ENCODE results near the gene KCNG1.

Gene KCNG1

DNA sequence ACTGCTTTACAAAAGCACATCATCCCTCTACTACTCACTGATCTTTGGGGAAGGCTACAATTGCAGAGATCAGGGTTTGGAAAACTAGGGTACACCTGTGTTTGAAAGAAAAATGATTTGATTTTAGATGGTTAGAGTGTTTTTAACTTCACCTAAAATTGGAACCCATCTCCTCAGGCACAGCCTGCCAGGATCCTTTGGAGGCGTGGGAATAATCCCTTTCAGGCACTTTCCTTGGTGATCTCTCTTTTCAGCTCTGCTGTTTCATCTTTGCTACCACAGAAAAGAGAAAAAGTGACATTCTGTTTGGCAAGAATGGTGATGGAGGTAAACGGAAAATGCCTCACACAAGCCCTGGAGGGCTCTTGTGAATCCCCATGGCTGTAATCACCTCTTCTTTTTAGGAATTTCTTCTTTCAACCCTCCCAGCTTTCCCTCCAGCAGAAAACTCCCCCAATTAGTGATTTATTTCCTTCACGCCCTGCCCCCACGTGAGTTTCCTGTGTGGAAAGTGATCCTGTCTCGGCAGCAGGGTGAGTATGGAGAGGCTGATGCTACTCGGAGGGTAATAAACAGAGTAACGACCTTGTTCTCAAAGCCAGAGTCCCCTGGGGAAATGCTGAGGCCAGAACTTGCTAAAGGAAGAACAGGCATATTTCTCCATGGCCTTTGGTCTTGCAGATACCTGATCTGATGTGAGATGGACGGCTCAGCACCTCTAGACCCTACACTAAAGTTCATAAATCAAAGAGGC is 9.2 kb downstream of the KCNG1 start:
- no peak for DNase-seq (ENCODE audit: low read depth in 2 of 2)

DNA sequence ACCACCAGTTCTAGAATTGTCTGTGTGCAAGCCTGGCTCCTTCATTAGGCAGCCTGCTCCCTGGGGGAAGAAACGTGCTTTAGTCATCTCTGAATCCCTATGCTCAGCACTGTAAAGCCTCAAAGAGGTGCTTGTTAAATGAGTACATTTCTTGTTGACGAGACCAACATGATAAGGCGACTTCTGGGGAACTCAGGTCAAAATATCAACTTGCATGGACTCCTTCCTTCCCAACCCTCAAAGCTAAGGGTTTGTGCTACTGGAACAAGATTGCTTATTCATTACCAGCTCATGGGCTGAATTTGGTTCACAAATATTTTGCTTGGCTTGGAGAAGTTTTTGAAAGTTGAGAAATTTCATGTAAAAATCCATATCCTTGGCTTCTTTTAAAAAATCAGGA is 10.6 kb downstream of the KCNG1 start:
- DNase-seq (ENCODE audit: low read depth in 2 of 2) = no peak

DNA sequence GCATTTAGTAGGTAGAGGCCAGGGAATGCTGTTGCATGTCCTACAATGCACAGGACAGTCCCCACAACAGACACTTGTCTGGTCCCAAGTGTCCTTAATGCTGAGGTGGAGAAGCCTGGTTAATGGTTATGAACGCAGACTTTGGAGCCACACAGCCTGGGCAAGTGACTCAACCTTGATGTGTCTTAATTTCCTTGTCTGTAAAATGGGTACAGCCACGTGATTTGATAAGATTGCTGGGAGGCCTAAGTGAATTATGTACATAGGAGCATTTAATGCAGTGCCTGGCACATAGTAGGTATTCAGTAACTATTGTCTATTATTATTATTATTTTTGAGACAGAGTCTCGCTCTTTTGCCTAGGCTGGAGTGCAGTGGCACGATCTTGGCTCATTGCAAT is 11.4 kb downstream of the KCNG1 start:
- no peak for DNase-seq (ENCODE audit: low read depth in 2 of 2)

DNA sequence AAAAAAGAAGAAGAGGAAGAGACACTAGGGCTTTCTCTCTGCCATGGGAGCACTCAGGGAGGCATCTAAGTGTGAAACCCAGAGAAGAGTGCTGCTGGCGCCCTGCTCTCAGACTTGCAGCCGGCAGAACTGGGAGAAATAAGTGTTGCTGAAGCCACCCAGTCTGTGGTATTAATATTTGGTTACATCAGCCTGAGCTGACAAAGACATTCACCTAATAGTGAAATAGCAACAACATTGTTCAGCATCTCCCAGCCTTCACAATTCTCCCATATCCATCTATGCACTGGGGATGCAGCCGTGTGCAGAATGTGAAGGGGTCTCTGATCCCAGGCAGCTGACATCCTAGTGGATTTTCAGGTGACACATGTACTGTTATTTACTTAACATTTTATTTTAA is 12.0 kb downstream of the KCNG1 start:
- DNase-seq (ENCODE audit: low read depth in 2 of 2) = no peak

DNA sequence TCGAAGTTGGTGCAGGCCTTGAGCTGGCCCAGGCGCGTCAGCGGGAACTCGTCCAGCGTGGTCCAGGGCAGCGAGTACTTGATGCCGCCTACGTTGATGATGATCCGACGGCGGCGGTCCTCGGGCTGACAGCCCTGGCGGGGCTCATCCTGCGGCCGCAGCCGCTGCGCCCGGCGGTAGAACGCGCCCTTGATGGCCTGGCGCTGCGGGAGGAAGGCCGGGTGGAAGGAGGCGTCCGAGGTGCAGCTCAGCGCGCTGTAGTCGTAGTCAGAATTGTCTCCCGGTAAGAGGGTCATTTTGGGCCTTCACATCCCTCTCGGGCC is 12.9 kb downstream of the KCNG1 start:
- DNase-seq (ENCODE audit: low read depth in 2 of 2) = no peak

GRCh38 chr20:51009303-51010042 is 13.4 kb downstream of the KCNG1 start:
- no peak for DNase-seq (ENCODE audit: low read depth in 2 of 2)

DNA sequence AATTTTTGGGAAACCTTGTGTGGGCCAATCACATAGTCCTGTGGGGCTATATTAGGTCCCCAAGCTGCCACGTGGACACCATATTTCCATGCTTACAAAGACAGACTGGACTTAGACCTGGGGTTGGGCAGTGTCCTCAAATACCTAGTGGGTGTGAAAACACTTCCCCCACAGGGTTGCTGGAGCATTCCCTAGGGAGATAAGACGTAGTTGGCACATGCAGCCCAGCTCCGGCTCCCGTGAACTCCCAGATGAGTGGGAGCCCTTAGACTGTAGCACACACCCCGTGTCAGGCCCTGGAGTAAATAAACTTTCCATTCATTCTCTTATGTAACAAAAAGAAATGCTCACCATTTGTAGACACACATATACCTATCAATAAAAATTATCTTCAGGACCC is 14.2 kb downstream of the KCNG1 start:
- no peak for DNase-seq (ENCODE audit: low read depth in 2 of 2)

DNA sequence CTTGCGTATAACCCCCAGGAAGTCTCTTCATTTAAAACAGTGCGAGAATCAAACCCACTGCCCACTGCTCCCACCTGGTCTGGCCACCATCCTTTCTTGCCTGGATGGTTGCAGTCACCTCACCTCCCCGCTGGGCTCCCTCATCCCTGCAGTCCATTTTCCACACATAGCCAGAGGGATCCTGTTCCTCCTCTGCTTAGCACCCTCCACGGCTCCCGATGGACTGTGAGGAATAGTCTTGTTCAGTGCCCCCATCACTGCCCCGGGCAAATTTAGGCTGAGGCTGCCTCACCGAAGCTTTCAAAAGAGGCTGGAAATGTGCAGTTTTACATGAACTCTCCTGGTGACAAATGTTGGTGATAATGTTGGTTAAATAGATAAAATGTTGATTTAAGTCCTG is 17.7 kb downstream of the KCNG1 start:
- DNase-seq (ENCODE audit: low read depth in 2 of 2) = no peak

DNA sequence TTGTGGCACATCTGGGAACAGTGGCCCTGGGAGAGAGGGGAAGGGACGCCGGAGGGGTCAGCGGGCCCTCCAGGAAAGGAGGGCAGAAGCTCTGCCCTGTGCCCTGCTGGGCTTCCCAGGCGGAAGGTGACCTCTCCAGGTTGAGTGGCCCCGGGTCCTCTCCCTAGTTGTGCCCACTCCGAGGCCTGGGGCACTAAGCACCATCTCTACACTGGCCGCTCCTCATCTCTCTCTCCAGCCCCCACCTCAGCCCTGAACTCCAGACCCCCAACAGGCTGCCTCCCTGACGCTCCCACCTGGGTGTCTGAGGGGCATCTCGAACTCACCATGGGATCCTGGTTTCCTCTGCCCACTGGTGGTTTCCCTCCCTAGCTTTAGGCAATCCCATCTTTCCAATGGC is 18.1 kb downstream of the KCNG1 start:
- no peak for DNase-seq (ENCODE audit: low read depth in 2 of 2)

- DNase-seq (ENCODE audit: low read depth in 2 of 2) = no peak
These were observed 18.6 kb downstream of the KCNG1 start for GRCh38 chr20:51004305-51004727.

DNA sequence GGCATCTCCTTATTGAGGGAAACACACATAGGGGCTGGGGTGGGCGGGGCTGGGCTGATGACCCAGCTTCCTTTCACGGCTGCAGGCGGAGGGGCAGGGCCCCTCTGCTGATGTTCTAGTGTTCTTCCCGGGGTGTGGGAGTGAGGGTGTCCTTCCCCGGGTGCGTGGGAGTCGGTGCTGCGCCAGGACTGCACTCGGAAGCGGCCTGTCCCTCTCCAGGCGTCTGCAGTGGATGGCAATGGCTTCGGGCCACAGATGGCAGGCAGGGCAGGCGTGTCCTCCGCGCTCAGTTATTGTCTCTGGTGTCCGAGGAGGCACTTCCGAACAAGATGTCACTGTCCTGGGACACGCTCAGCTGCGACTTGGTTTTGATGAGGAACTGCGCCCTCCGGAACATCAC is 19.2 kb downstream of the KCNG1 start:
- DNase-seq (ENCODE audit: low read depth in 2 of 2) = no peak

DNA sequence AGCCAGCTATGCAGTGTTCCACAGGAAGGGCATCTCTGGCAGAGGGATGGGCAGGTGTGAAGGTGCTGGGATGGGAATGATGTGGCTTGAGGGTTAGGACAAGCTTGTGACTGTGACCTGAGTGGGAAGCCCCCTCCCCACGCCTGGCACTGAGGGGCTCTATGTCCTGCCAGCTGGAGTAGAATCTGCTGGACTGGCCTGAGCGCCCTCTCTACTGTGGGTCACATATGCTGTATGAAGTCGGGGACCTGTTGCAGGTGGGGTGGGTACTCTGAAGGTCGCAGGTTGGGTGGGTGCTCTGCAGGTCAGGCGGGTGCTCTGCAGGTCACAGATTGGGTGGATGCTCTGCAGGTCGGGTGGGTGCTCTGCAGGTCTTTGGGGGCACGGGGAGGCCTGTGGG is 20.3 kb downstream of the KCNG1 start:
- no peak for DNase-seq (ENCODE audit: low read depth in 2 of 2)

DNA sequence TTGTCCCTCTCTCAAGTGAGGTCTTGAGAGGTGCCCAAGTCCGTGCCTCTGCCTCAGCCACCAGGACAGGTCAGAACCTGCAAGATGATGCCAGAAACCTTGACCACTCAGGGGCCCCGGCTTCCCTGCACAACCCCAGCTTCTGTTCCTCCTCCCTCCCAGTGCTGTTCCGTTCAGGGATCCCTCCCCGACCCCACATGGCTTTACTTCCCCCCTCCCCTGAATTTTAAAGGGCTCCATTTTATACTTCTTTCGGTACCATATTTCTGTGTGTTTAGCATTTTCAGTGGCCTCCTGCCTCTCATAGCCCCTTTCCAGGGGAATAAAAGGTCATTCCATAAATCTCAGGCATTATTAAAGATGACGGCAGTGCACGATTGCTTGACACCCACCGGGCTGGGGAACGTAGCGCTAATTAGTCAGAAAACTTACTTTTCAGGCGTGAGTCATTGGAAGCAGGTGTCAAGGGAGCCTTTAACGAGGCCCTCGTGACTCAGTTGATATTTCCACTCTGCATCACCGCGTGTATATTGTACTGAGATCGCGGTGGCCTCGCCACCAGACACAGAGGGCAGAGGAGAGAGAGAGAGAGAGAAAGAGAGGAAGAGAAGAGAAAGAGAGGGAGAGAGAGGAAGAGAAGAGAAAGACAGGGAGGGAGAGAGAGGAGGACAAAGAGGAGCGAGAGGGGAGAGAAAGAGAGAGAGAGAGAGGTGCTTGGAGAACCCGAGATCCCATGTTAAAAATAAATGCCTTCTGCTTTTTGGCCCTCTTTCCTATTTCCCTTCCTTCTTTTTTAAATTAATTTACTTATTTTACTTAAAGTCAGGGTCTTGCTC is 21.3 kb downstream of the KCNG1 start:
- no peak for DNase-seq (ENCODE audit: low read depth in 2 of 2)

DNA sequence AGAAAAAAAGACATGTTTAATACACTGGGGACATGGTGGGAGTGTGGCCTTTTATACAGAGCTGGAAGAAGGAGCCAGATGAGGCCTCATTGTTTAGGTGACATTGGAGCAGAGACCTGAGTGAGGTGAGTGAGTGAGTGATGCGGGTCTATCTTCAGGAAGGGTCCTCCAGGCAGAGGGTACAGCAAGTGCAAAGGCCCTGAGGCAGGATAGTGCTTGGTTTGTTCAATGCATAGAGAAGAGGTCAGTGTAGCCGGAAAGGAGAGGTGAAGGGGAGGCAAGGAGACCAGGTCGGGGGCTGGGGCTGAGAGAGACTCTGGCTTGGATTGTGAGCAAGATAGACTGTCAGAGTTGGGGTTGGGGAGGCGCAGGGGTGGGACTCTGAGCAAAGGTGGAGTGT is 23.6 kb downstream of the KCNG1 start:
- DNase-seq (ENCODE audit: low read depth in 2 of 2) = no peak

DNA sequence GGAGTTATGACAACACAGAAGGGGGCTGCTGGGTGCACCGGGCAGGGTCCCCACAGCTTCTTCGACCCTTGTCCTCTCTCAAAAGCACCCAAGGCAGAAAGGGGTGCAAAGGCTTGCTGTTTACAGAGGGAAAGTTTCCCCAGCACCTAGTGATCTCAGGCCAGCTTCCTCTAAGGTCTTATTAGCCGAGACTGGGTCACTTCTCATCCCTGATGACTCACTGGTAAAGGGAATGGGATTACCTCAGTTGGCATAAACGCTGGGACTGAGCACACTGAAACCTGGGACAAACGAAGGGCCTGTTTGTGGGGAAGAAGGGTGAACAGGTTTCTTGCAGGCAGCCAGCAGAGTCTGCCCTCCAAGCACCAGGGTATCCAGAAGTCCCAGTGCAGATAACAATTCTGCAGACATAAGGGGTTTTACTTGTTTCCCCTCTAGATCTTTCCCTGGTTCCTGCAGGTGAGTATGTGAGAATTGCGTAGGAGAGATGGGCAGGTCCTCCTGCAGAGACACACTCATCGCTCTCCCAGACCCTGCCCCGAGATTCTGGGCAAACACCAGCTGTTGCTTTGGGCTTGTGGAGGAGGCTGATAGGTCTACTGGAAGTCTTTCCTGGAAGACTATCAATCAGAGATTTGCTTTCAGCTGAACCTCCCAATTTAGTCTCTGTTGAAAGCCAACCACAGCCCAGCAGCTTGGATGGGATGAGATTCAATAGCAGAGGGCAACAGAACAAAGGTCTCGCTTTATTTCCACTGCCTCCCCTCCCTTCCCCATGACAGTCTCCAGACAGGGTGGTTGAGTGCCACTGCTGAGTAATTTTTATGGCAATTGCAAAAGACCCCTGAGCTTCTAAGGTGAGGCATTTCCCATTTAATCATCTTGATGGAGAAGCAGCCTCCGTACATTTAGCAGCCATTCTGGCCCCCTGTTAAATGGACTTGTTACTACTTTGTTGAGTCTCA is 25.7 kb downstream of the KCNG1 start:
- no peak for DNase-seq (ENCODE audit: low read depth in 2 of 2)

DNA sequence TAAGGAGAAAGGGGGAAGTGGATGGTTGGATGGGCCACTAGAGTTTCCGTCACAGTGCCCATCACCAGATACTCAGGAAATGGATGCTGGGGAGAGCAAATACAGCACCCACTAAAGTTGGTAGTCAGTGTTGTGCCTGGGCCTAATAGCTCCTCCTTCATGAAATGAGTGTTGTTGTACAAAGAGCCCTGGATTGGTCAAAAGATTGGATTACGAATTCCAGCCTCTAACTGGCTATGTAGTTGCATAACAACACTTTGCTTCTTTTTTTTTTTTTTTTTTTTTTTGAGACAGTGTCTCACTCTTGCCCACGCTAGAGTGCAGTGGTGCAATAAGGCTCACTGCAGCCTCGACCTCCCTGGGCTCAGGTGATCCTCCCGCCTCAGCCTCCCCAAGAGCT is 27.4 kb downstream of the KCNG1 start:
- DNase-seq (ENCODE audit: low read depth in 2 of 2) = no peak

DNA sequence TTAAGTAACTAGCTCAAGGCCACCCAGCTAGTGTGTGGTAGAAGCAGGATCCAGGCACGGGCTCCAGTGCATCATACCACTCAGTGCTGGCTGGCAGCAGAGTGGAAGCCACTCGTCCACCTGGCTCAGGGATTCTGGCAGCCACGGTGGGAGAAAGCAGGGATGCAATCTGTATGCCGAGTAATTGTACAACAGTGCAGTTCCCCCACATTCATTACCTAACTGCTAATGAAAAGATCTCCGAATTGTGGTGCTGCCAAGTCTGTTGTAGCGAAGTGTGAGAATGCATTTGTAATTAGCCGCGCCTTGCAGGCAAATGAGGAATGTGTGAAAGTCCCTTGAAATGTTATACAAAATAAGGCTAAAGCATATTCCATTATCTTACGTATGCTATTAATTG is 29.0 kb downstream of the KCNG1 start:
- no peak for DNase-seq (ENCODE audit: low read depth in 2 of 2)

GRCh38 chr20:50992733-50993457 is 30.0 kb downstream of the KCNG1 start:
- DNase-seq (ENCODE audit: low read depth in 2 of 2) = no peak

DNA sequence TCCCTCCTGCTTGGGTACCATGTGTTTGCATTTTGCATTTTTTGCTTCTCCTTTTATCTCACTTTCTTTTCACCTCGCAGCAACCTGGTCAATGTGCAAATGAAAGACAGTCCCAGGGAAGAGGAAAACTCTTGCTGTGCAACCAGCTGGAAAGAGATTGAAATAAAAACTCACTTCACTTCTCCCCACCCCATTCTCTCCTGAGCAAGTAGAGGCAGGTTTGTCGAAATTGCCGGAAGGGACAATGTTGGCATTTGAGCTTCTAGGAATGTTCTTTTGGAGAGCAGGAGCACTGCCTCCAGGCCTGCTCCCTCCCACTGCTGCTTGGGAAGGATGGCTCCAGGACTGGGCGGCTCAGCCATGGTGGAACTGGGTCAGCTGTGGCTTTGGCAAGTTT is 30.6 kb downstream of the KCNG1 start:
- no peak for DNase-seq (ENCODE audit: low read depth in 2 of 2)

DNA sequence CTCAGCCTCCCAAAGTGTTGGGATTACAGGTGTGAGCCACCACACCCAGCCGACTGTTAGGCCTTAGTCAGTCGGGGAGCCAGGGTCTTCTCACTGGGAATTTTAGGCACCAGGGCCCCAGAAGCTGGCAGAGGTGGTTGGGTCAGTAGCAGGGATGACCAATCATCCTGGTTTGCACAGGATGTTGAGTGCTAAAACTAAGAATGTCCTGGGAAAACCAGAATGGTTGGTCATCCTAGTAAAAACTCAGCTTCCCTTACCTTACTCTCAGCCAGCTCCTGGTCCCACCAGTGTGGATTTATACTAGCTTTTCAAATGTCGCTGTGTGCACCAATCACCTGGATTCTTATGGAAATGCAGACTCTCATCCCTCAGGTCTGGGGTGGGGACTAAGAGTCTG is 31.8 kb downstream of the KCNG1 start:
- no peak for DNase-seq (ENCODE audit: low read depth in 2 of 2)

All from stimulated activated CD8-positive, alpha-beta memory T cell treated with anti-CD3 and anti-CD28 coated beads, Interleukin-7, amount 100 ng/mL, for 4 hours (primary cell).